Measurements from ENCODE around the gene TRMO.

GRCh38 chr9:97866848-97867247 lies 55.5 kb downstream of the TRMO start:
- TF ChIP-seq CTCF (IDR thresholded peaks at IDR 0.05; ENCODE audit: low read length) (no peak), EZH2 (IDR thresholded peaks at IDR 0.05; ENCODE audit: borderline replicate concordance, low read length) (no peak)

Data from OCI-LY1 (cell line).